Retinal pigment epithelial cell (primary cell): ENCODE data around the gene HIP1R.

Experiments used
- DNase-seq: peaks from one replicate; pipeline ENCODE4 v3.0.0-alpha.2; 2010; ENCODE audit warnings: low read depth
- H3K4me3 ChIP-seq: 2 replicates; pipeline ENCODE4 v1.5.1; 2011; ENCODE audit warnings: mild to moderate bottlenecking, low read length, control low read depth, moderate library complexity
- TF ChIP-seq, protein P1 (sequence below): conservative IDR thresholded peaks from 2 replicates; pipeline ENCODE4 v1.5.1; 2011; ENCODE audit warnings: low read depth, low read length, control low read depth, inconsistent platforms

Gene HIP1R

DNA sequence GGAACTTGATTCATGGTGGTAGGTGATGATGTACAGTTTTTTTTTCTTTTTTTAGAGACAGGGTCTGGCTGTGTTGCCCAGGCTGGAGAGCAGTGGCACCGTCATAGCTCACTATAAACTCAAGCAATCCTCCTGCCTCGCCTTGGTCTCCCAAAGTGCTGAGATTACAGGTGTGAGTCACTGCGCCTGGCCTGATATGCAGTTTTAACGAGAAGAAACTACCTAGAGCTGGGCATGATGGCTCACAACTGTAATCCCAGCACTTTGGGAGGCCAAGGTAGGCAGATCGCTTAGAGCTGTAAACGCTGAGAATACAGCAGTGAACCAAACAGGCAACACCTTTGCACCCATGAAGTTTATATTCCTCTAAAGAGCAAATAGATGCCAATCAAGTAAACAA is 73.7 kb downstream of the HIP1R start:
- H3K4me3 ChIP-seq = no peak overlapping the region
- DNase-seq = no peak
- TF ChIP-seq, protein P1, sequence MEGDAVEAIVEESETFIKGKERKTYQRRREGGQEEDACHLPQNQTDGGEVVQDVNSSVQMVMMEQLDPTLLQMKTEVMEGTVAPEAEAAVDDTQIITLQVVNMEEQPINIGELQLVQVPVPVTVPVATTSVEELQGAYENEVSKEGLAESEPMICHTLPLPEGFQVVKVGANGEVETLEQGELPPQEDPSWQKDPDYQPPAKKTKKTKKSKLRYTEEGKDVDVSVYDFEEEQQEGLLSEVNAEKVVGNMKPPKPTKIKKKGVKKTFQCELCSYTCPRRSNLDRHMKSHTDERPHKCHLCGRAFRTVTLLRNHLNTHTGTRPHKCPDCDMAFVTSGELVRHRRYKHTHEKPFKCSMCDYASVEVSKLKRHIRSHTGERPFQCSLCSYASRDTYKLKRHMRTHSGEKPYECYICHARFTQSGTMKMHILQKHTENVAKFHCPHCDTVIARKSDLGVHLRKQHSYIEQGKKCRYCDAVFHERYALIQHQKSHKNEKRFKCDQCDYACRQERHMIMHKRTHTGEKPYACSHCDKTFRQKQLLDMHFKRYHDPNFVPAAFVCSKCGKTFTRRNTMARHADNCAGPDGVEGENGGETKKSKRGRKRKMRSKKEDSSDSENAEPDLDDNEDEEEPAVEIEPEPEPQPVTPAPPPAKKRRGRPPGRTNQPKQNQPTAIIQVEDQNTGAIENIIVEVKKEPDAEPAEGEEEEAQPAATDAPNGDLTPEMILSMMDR = no peak

DNA sequence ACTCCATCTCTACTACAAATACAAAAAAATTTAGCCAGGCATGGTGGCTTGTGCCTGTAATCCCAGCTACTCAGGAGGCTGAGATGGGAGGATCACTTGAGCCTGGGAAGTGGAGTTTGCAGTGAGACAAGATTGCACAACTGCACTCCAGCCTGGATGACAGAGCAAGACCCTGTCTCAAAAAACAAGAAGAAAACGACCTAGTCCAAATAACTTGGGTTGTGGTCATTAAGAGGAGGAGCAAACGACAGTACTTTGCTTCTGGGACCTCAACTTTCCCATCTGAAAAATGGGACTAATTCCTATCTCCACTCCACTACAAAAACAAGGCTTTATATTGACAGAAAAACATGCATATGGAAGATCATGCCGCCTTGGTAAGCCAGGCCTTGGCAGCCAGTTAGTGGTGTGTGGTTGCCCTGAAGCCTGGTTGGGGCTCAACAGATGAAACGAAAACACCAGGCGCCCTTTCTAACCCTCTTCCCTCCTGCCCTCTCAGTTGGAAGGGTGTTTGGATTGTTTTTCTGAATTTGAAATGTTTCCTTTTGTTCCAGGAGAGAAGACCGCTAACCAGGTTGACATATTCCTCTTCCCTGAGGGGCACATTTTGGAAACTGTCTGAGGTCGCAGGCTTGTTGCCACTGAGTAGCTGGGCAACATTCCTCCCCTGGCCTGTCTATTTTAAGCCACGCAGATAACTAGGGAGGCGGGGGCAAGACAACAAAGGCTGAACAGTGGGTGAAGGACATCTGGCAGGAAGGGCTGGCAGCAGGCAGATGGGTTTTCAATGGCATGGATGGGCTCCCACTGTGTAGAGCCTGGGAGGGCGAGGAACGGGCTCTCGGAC is 74.4 kb downstream of the HIP1R start:
- no peak for DNase-seq
- H3K4me3 ChIP-seq = no peak overlapping the region
- TF ChIP-seq, protein P1 = no peak
